ENCODE measurements around the gene KIF26B.
"Not testable (repeated sequence)": the region's sequence is repeated elsewhere in the genome, so short reads cannot be mapped to it uniquely, and the experiment has no call there.

DNA sequence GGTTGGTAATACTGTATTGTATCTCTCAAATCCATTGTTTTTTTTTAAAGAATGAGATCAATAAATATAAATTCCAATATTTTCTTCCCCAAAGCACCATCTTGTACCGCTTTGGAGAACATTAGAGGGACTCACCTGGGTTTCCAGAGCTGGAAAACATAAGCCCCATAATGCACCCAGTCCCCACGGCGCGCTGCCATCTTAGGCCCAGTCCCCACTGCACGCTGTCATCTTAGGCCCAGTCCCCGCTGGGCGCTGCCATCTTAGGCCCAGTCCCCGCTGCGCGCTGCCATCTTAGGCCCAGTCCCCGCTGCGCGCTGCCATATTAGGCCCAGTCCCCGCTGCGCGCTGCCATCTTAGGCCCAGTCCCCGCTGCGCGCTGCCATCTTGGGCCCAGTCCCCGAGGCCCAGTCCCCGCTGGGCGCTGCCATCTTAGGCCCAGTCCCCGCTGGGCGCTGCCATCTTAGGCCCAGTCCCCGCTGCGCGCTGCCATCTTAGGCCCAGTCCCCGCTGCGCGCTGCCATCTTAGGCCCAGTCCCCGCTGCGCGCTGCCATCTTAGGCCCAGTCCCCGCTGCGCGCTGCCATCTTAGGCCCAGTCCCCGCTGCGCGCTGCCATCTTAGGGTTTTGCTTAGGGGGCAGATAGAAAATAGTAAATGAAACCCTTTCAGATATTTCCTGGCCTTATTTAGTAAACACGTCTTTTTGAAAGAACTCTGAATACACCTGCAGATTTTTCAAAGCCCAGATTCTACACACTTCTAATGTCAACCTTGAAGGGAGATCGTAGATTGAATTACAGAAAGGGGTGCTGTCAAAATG lies 518.3 kb downstream of the KIF26B start:
- TF ChIP-seq POLR2AphosphoS5 (IDR thresholded peaks at IDR 0.05); CTCF (IDR thresholded peaks at IDR 0.05; ENCODE audit: poor library complexity, severe bottlenecking); EP300 (conservative IDR thresholded peaks at IDR 0.05; ENCODE audit: poor library complexity, severe bottlenecking); EZH2 (IDR thresholded peaks at IDR 0.05; ENCODE audit: borderline replicate concordance, insufficient read depth, low read length, poor library complexity, severe bottlenecking); RAD21 (conservative IDR thresholded peaks at IDR 0.05); SMC3 (conservative IDR thresholded peaks at IDR 0.05; ENCODE audit: poor library complexity); MXI1 (conservative IDR thresholded peaks at IDR 0.05; ENCODE audit: poor library complexity, severe bottlenecking); TAF1 (IDR thresholded peaks at IDR 0.05; ENCODE audit: low read depth): not testable (repeated sequence)
- TF ChIP-seq, protein P1, sequence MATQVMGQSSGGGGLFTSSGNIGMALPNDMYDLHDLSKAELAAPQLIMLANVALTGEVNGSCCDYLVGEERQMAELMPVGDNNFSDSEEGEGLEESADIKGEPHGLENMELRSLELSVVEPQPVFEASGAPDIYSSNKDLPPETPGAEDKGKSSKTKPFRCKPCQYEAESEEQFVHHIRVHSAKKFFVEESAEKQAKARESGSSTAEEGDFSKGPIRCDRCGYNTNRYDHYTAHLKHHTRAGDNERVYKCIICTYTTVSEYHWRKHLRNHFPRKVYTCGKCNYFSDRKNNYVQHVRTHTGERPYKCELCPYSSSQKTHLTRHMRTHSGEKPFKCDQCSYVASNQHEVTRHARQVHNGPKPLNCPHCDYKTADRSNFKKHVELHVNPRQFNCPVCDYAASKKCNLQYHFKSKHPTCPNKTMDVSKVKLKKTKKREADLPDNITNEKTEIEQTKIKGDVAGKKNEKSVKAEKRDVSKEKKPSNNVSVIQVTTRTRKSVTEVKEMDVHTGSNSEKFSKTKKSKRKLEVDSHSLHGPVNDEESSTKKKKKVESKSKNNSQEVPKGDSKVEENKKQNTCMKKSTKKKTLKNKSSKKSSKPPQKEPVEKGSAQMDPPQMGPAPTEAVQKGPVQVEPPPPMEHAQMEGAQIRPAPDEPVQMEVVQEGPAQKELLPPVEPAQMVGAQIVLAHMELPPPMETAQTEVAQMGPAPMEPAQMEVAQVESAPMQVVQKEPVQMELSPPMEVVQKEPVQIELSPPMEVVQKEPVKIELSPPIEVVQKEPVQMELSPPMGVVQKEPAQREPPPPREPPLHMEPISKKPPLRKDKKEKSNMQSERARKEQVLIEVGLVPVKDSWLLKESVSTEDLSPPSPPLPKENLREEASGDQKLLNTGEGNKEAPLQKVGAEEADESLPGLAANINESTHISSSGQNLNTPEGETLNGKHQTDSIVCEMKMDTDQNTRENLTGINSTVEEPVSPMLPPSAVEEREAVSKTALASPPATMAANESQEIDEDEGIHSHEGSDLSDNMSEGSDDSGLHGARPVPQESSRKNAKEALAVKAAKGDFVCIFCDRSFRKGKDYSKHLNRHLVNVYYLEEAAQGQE (IDR thresholded peaks at IDR 0.05; ENCODE audit: borderline replicate concordance), result not testable (repeated sequence)

All from neural cell (in vitro differentiated cells).